Measurements from ENCODE around the gene LDLRAD2.

GRCh38 chr1:21864730-21865129 is 52.7 kb downstream of the LDLRAD2 start:
- no peak for TF ChIP-seq POLR2A (IDR thresholded peaks at IDR 0.05)
- no peak for TF ChIP-seq CTCF (IDR thresholded peaks at IDR 0.05 in 4 of 5, conservative IDR thresholded peaks at IDR 0.05 in 1 of 5)

Measured in gastrocnemius medialis (tissue), 4 donors.